Lower leg skin (tissue), 4 donors: ENCODE data around the gene RXRA. TPM values are rescaled to one million over a fixed set of nuclear protein-coding genes. Genes with fewer than 3 reads are reported as not detected.
A peak's percentile ranks its signal among the peaks of the same experiment; 100 is the strongest.

Experiments used
- DNase-seq, 2 donors: peaks; one replicate each; pipeline ENCODE4 v3.0.0-alpha.2; 2019; ENCODE audit warnings: low spot score in 2 of 2
- H3K4me3 ChIP-seq: fragments of 200-600 bp; sonication (generic); 2 replicates; pipeline ENCODE4 v1.5.1; 2017; ENCODE audit warnings: mild to moderate bottlenecking, low read depth; ENCODE audit not compliant: poor library complexity, severe bottlenecking
- CTCF ChIP-seq, 3 donors: fragments of 450-650 bp; IDR thresholded peaks; one replicate each; pipeline ENCODE4 v1.5.1; 2016; ENCODE audit warnings: antibody characterized with exemption in 3 of 3, mild to moderate bottlenecking in 3 of 3, moderate library complexity in 2 of 3
- POLR2A ChIP-seq, 2 donors: fragments of 450-650 bp; IDR thresholded peaks; one replicate each; pipeline ENCODE4 v1.6.1; 2016 to 2017; ENCODE audit warnings: antibody characterized with exemption in 2 of 2, mild to moderate bottlenecking in 1 of 2, moderate library complexity in 1 of 2
- WGBS, 2 donors: methylation state at CpG; one replicate each; pipeline ENCODE4 v1.1.5; 2018; 5-methylcytosine and 5-hydroxymethylcytosine counted together
- intact Hi-C: fragments of 100-400 bp; cut with DNase I; formaldehyde crosslinking; loops from one replicate; pipeline ENCODE4 v1.15.0; 2023; ENCODE audit warnings: low total_unique reads
- total RNA-seq, 4 donors: library from RNA; depleted of rRNA; stranded (reverse); fragments of >200 nt; gene quantifications; one replicate each; pipeline ENCODE4 v1.1.0, GENCODE V29; 2016

The RXRA gene
- total RNA-seq, 4 donors from 2014 or later: 143 to 242 (median 166) TPM

- WGBS, 2 donors: 69 to 81% methylated on average over 8 of the region's 8 CpGs
- DNase-seq: no peak
Measured at GRCh38 chr9:134445000-134445399, 118.7 kb downstream of the RXRA start.

GRCh38 chr9:134449180-134449916, 123.1 kb downstream of the RXRA start:
- intact Hi-C loops: loop anchor here (2.0 kb wide), 1 partner anchor 293 kb away; no protein-coding TSS in a partner anchor
- 16 to 22% methylated on average over 10 of the region's 10 CpGs for WGBS, 2 donors
- peak; percentile 93 to 98 for DNase-seq
- no peak overlapping the region for H3K4me3 ChIP-seq
- TF ChIP-seq POLR2A (IDR thresholded peaks at IDR 0.05) (no peak), CTCF (IDR thresholded peaks at IDR 0.05) (peak in 1 of 3 donors; percentile 59)

More at GRCh38 chr9:134445000-134445399, 118.7 kb downstream of the RXRA start:
- H3K4me3 ChIP-seq: no peak overlapping the region
- TF ChIP-seq POLR2A (IDR thresholded peaks at IDR 0.05): no peak
- no peak for TF ChIP-seq CTCF (IDR thresholded peaks at IDR 0.05)
- intact Hi-C loops: no loop called here

- no peak for TF ChIP-seq POLR2A (IDR thresholded peaks at IDR 0.05)
- no peak for TF ChIP-seq CTCF (IDR thresholded peaks at IDR 0.05)
- no peak for DNase-seq
- H3K4me3 ChIP-seq: no peak overlapping the region
- 93 to 97% methylated on average over 2 of the region's 2 CpGs for WGBS, 2 donors
- intact Hi-C loops: no loop called here
Measured at GRCh38 chr9:134451700-134452458, 125.6 kb downstream of the RXRA start.

GRCh38 chr9:134452728-134453127, 126.5 kb downstream of the RXRA start:
- intact Hi-C loops: no loop called here
- TF ChIP-seq POLR2A (IDR thresholded peaks at IDR 0.05): no peak
- TF ChIP-seq CTCF (IDR thresholded peaks at IDR 0.05): no peak
- DNase-seq: no peak
- H3K4me3 ChIP-seq: no peak overlapping the region
- WGBS, 2 donors: 98 to 99% methylated on average over 4 of the region's 4 CpGs

GRCh38 chr9:134453776-134454475, 127.7 kb downstream of the RXRA start:
- TF ChIP-seq POLR2A (IDR thresholded peaks at IDR 0.05): no peak
- TF ChIP-seq CTCF (IDR thresholded peaks at IDR 0.05): no peak
- no peak overlapping the region for H3K4me3 ChIP-seq
- 94% methylated on average over 21 to 23 of the region's 23 CpGs for WGBS, 2 donors
- no peak for DNase-seq
- intact Hi-C loops: no loop called here
